Natural killer cell (primary cell): ENCODE results near the gene ITPKA. TPM values are rescaled to one million over a fixed set of nuclear protein-coding genes. Genes with fewer than 3 reads are reported as not detected.

Experiments used
- ATAC-seq, 3 donors: fragments of 150-1000 bp in 2 of 3; fragments of 200-7000 bp in 1 of 3; cut with Tn5 transposase; 1 replicate in 1 of 3; 2 replicates in 2 of 3; pipeline ENCODE4 v1.10.0; 2021; ENCODE audit warnings: mild to moderate bottlenecking in 2 of 3, moderate library complexity in 2 of 3
- DNase-seq, 2 donors: peaks; one replicate each; pipeline versions ENCODE4 v3.0.0 to v3.0.0-alpha.2; 2013 to 2021; ENCODE audit warnings: mixed read lengths in 1 of 2
- H3K27ac ChIP-seq: one replicate; pipeline ENCODE4 v1.5.1; 2013; ENCODE audit warnings: mild to moderate bottlenecking, low read length
- H3K27me3 ChIP-seq: one replicate; pipeline ENCODE4 v1.6.1; 2013; ENCODE audit warnings: low read length; ENCODE audit not compliant: control insufficient read depth, insufficient read depth
- H3K36me3 ChIP-seq: one replicate; pipeline ENCODE4 v1.6.1; 2013; ENCODE audit warnings: low read length; ENCODE audit not compliant: control insufficient read depth, insufficient read depth
- H3K4me1 ChIP-seq: one replicate; pipeline ENCODE4 v1.6.1; 2013; ENCODE audit warnings: low read length; ENCODE audit not compliant: control insufficient read depth, insufficient read depth
- H3K4me3 ChIP-seq: one replicate; pipeline ENCODE4 v1.5.1; 2013; ENCODE audit warnings: low read length
- H3K9me3 ChIP-seq: one replicate; pipeline ENCODE4 v1.6.1; 2013; ENCODE audit warnings: low read length; ENCODE audit not compliant: control insufficient read depth, insufficient read depth
- H3K27ac Mint-ChIP-seq, 2 donors: one replicate each; pipeline ENCODE4 v1.8.0; 2022; ENCODE audit warnings: mild to moderate bottlenecking in 2 of 2, mixed read lengths in 2 of 2, moderate library complexity in 1 of 2
- H3K27me3 Mint-ChIP-seq, 2 donors: one replicate each; pipeline ENCODE4 v1.8.0; 2022; ENCODE audit warnings: low read depth in 2 of 2, mixed read lengths in 2 of 2
- H3K36me3 Mint-ChIP-seq: one replicate; pipeline ENCODE4 v1.8.0; 2022; ENCODE audit warnings: mixed read lengths
- H3K4me1 Mint-ChIP-seq, 2 donors: one replicate each; pipeline ENCODE4 v1.8.0; 2022; ENCODE audit warnings: mixed read lengths in 2 of 2
- H3K4me3 Mint-ChIP-seq: one replicate; pipeline ENCODE4 v1.8.0; 2022; ENCODE audit warnings: mild to moderate bottlenecking, moderate library complexity, mixed read lengths
- H3K9me3 Mint-ChIP-seq, 2 donors: one replicate each; pipeline ENCODE4 v1.8.0; 2022; ENCODE audit warnings: mixed read lengths in 2 of 2
- WGBS: methylation state at CpG from one replicate; pipeline ENCODE4 v1.1.7; 2013; ENCODE audit warnings: missing lambda C conversion rate; ENCODE audit not compliant: insufficient coverage; 5-methylcytosine and 5-hydroxymethylcytosine counted together
- intact Hi-C: fragments of 100-400 bp; cut with micrococcal nuclease; formaldehyde crosslinking; loops from one replicate; pipeline ENCODE4 v1.14.2; 2022
- total RNA-seq, 4 donors: library from RNA; stranded (reverse); fragments of 120-200 nt in 1 of 4; gene quantifications; one replicate each; pipeline versions ENCODE4 v1.2.3 to v1.2.4, GENCODE V29; 2013 to 2022
- TF ChIP-seq, protein P1 (sequence below): fragments of 200-600 bp; IDR thresholded peaks from one replicate; pipeline ENCODE4 v1.8.0; 2022; ENCODE audit warnings: antibody characterized with exemption

ITPKA gene
- total RNA-seq, 3 donors from 2014 or later (not counting 1 experiment from before 2014, with no cell fraction given): not detected

DNA sequence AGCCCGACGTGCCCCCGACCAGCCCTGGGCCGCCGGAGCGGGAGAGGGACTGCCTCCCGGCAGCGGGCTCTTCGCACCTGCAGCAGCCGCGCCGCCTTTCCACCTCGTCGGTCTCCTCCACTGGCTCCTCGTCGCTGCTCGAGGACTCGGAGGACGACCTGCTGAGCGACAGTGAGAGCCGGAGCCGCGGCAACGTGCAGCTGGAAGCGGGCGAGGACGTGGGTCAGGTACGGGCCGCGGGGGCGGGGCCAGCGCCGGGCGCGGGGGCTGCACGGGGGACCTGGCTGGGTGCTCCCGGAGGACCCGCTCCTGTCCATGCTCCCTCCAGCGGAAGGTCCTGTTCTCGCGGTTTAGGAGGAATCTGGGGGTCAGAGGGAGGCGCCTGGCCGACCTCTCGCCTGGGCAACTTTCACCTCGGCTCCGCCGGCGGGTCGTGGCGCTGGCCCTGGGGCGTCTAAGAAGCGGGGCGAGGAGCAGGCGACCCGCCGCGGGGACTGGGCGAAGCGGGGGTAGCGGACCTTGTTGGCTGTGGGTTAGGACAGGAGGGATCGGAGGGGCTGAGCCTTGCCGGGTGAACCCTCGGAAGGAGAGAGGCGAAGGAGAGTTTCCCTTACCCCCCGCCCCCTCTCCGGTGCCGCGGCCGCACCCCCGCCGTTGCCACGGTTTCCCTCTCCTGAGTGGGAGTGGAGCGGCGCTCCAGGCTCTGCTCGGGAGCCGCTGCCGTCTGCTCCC, 682 bp downstream of the ITPKA start:
- 2% methylated on average over 76 of the region's 77 CpGs for WGBS
- Mint-ChIP-seq H3K27ac (no peak overlapping the region), H3K9me3 (no peaks in the 10 kb centered on the region), H3K27me3 (peaks cover 40 to 42% of the 10 kb centered on the region in 2 donors), H3K4me3 (peak overlapping the region; percentile 82), H3K4me1 (peaks cover 7 to 14% of the 10 kb centered on the region in 2 donors), H3K36me3 (no peaks in the 10 kb centered on the region)
- peak; percentile 31 to 65 for DNase-seq
- Histone ChIP-seq H3K9me3 (no peaks in the 10 kb centered on the region), H3K4me1 (peaks cover 33% of the 10 kb centered on the region), H3K36me3 (no peaks in the 10 kb centered on the region), H3K27me3 (peaks cover 54% of the 10 kb centered on the region), H3K4me3 (peak overlapping the region; percentile 35), H3K27ac (no peak overlapping the region)
- TF ChIP-seq, protein P1, sequence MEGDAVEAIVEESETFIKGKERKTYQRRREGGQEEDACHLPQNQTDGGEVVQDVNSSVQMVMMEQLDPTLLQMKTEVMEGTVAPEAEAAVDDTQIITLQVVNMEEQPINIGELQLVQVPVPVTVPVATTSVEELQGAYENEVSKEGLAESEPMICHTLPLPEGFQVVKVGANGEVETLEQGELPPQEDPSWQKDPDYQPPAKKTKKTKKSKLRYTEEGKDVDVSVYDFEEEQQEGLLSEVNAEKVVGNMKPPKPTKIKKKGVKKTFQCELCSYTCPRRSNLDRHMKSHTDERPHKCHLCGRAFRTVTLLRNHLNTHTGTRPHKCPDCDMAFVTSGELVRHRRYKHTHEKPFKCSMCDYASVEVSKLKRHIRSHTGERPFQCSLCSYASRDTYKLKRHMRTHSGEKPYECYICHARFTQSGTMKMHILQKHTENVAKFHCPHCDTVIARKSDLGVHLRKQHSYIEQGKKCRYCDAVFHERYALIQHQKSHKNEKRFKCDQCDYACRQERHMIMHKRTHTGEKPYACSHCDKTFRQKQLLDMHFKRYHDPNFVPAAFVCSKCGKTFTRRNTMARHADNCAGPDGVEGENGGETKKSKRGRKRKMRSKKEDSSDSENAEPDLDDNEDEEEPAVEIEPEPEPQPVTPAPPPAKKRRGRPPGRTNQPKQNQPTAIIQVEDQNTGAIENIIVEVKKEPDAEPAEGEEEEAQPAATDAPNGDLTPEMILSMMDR: no peak
- peak in 2 of 3 donors; percentile 9 to 34 for ATAC-seq
- intact Hi-C loops: no loop called here

DNA sequence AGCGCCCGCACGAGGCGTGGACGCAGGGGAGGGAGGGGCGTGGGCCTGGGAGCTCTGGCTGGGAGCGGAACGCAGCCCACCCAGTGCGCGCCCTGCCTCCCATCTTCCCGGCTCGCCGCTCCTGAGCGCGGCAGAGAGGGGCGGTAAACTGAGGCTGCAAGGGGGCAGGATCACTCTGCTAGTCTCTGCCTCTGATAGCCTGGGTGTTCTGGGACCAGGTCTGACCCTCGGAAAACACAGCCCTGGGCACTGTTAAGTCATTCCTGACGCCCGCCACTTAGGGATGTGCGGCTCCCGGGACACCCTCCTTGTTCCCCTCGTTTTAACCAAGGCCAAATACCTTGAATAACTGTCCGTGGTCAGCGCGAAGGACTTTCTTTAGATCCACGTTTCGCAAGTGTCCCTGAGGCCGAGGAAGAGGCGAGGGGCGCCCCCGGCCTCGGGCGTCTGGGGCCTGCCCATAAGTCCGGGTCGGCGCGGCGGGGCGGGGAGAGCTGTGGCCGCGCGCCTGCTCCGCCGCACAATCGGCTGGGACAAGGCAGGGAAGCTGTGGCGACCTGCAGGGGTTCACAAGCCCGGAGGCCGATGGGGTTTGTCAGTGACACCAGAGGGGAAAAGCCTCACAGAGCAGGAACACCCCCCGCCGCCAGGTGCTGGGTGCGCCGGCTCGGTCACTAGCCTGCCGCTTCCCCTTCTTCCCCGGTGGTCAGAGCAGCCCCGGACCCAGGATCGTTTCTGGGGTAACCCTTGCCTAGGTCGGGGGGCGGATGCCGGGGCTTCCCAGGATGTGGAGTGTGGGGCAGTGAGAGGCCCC, 1.5 kb downstream of the ITPKA start:
- Histone ChIP-seq H3K9me3 (no peaks in the 10 kb centered on the region), H3K4me3 (no peak overlapping the region), H3K27ac (no peak overlapping the region), H3K4me1 (peaks cover 33% of the 10 kb centered on the region), H3K27me3 (peaks cover 57% of the 10 kb centered on the region), H3K36me3 (no peaks in the 10 kb centered on the region)
- H3K9me3 Mint-ChIP-seq: no peaks in the 10 kb centered on the region
- TF ChIP-seq, protein P1: no peak
- intact Hi-C loops: no loop called here
- H3K27ac Mint-ChIP-seq: no peak overlapping the region
- no peaks in the 10 kb centered on the region for H3K36me3 Mint-ChIP-seq
- no peak for ATAC-seq
- DNase-seq: peak in 1 of 2 donors; percentile 63
- 2% methylated on average over 59 of the region's 60 CpGs for WGBS
- H3K4me3 Mint-ChIP-seq: peak overlapping the region; percentile 65
- peaks cover 47 to 48% of the 10 kb centered on the region in 2 donors for H3K27me3 Mint-ChIP-seq
- peaks cover 7 to 14% of the 10 kb centered on the region in 2 donors for H3K4me1 Mint-ChIP-seq

DNA sequence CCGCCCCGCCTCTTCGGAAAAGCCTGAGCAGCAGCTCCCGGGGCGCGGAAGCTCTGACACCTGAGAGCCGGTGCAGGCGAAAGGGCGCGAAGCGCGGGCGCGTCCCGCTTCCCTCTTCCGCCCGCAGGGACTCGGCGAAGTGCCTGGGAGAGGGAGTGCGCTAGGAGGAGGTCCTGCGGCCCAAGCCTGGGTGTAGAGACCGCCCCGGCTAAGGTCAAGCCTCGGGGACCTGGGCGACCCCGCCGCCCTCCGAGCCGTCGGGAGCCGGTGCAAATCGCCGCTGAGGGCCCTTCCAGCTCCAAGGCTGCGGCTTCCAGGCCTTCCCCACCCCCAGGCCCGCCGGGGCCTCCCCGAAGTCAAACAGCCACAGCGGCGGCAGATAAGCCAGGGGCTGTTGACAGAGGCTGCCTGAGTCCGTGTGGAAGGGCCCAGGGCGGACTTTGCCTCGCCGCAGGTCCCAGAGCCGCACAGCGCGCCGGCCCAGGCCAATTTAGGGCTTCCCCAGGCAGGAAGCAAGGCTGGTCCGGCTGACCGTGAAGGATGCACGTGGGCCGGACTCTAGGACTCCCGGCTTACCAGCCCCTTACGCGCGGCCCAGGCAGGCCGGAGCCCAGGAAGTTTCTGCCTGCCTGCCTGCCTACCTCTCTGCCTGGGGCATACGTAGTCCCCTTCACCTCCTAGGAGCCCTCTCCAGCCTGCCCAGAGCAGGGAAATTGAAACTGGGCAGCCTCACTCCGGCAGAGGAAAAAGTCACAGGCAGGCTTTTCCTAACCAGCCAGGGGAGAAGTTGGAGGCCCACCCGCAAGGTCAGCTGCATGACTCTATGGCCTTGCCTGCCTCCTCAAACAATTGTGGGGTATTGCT, 2.3 kb downstream of the ITPKA start:
- Mint-ChIP-seq H3K27me3 (peaks cover 46 to 51% of the 10 kb centered on the region in 2 donors), H3K9me3 (no peaks in the 10 kb centered on the region), H3K4me3 (no peak overlapping the region), H3K27ac (no peak overlapping the region), H3K36me3 (no peaks in the 10 kb centered on the region), H3K4me1 (peaks cover 7 to 15% of the 10 kb centered on the region in 2 donors)
- WGBS: 36% methylated on average over 59 of the region's 59 CpGs
- H3K4me3 ChIP-seq: no peak overlapping the region
- peaks cover 36% of the 10 kb centered on the region for H3K4me1 ChIP-seq
- H3K27ac ChIP-seq: no peak overlapping the region
- intact Hi-C loops: no loop called here
- peaks cover 60% of the 10 kb centered on the region for H3K27me3 ChIP-seq
- no peaks in the 10 kb centered on the region for H3K9me3 ChIP-seq
- DNase-seq (no peak), ATAC-seq (no peak)
- TF ChIP-seq, protein P1: no peak
- H3K36me3 ChIP-seq: no peaks in the 10 kb centered on the region
